Omental fat pad (tissue), 4 donors: Measurements from ENCODE around the gene CLTB. TPM values are rescaled to one million over a fixed set of nuclear protein-coding genes. Genes with fewer than 3 reads are reported as not detected.

Source experiments
- ATAC-seq: fragments of 150-250 bp; one replicate; pipeline ENCODE4 v1.9.1; 2016; ENCODE audit warnings: mild to moderate bottlenecking, moderate library complexity; ENCODE audit not compliant: low FRiP score
- DNase-seq: peaks from one replicate; pipeline ENCODE4 v3.0.0-alpha.2; 2019; ENCODE audit warnings: low spot score
- CTCF ChIP-seq, 3 donors: fragments of 450-650 bp; IDR thresholded peaks; one replicate each; pipeline ENCODE4 v1.5.1; 2016 to 2017; ENCODE audit warnings: antibody characterized with exemption in 3 of 3, mild to moderate bottlenecking in 3 of 3, moderate library complexity in 2 of 3
- total RNA-seq, 4 donors: library from RNA; depleted of rRNA; stranded (reverse); fragments of >200 nt; gene quantifications; one replicate each; pipeline ENCODE4 v1.1.0, GENCODE V29; 2016

Gene CLTB
- total RNA-seq, 4 donors from 2014 or later = 119 to 171 (median 128) TPM

GRCh38 chr5:176392526-176392925, 23.8 kb downstream of the CLTB start:
- DNase-seq = no peak
- ATAC-seq = no peak
- TF ChIP-seq CTCF (IDR thresholded peaks at IDR 0.05) = no peak

GRCh38 chr5:176391999-176392398, 24.3 kb downstream of the CLTB start:
- DNase-seq = no peak
- no peak for ATAC-seq
- no peak for TF ChIP-seq CTCF (IDR thresholded peaks at IDR 0.05)

GRCh38 chr5:176391479-176391878, 24.9 kb downstream of the CLTB start:
- TF ChIP-seq CTCF (IDR thresholded peaks at IDR 0.05) = no peak
- DNase-seq = no peak
- ATAC-seq = no peak

GRCh38 chr5:176389135-176390123, 26.9 kb downstream of the CLTB start:
- TF ChIP-seq CTCF (IDR thresholded peaks at IDR 0.05) = no peak
- no peak for DNase-seq
- ATAC-seq = peak; percentile 11

GRCh38 chr5:176388444-176389134, 27.8 kb downstream of the CLTB start, which contains the start of the genes HIGD2A and NOP16:
Gene HIGD2A, plus strand, starts transcription at chr5:176388751. Its CDS starts 69 bp downstream, at chr5:176388820.
Gene NOP16, minus strand, starts transcription at chr5:176388598. Its CDS starts 59 bp downstream, at chr5:176388539.
- DNase-seq (peak; percentile 95), ATAC-seq (peak; percentile 98)
- no peak for TF ChIP-seq CTCF (IDR thresholded peaks at IDR 0.05)

GRCh38 chr5:176388003-176388443, 28.3 kb downstream of the CLTB start:
- no peak for ATAC-seq
- TF ChIP-seq CTCF (IDR thresholded peaks at IDR 0.05) = no peak
- no peak for DNase-seq
